GDM1 (cell line): ENCODE results near the gene PCDHA1.

Source experiments
- DNase-seq: peaks from one replicate; lab custom pipeline; 2025; lab: John Stamatoyannopoulos, UW

PCDHA1 gene

GRCh38 chr5:141042555-141042954 lies 256.6 kb downstream of the PCDHA1 start:
- no peak for DNase-seq

GRCh38 chr5:141050622-141051520 lies 264.9 kb downstream of the PCDHA1 start, which contains the start of gene PCDHB1:
Gene PCDHB1, plus strand, starts transcription at chr5:141051374. Its CDS starts 97 bp downstream, at chr5:141051471.
- DNase-seq = no peak

GRCh38 chr5:141051521-141051866 lies 265.6 kb downstream of the PCDHA1 start:
- no peak for DNase-seq
